NCI-H345 treated with DMSO at 0.1 percent for 48 hours (cell line): ENCODE results near the gene JAG2.
"Not testable (repeated sequence)": the region's sequence is repeated elsewhere in the genome, so short reads cannot be mapped to it uniquely, and the experiment has no call there.

Experiments
- DNase-seq: peaks from one replicate; lab custom pipeline; 2025; ENCODE audit not compliant: unreplicated experiment; lab: John Stamatoyannopoulos, UW

JAG2 gene

DNA sequence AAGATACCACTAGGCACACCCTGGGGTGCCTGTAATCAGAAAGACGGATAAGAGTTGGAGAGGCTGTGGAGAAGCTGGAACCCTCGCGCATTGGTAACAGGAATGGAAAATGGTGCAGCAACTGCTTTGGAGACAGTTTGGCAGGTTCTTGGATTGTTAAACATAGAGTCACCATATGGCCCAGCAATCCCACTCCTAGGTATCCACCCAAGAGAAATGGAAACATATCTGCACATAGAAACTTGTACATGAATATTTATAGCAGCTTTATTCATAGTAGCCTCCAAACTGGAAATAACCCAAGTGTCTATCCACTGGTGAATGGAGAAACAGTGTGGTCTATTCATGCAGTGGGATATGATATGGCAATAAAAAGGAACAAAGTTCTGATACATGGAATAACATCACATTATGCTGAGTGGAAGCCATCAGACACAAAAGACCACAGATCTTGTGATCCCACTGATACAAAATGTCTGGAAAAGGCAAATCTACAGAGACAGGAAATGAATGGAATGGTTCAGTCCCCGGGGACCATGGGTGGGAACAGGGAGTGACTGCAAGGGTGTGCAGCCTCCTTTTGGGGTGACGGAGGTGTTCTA lies 45.4 kb downstream of the JAG2 start:
- DNase-seq: no peak

DNA sequence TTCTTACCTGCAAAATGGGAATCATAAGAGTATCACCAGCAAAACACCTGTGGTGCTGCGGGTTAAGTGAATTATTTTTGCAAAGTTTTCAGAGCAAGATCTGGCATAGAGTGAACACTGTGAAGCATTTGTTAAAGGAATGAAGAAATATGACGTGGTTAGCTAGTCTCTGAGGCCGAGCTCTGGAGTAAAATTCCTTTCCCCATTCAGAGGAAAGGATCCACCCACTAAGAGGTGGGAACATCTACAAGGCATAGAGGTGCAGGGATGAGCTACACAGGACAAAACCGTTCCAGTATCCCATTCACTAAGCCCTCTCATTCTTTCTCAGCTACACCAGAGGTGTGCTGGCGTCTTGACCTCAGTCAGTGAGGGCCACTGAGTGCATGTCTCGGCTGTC lies 48.5 kb downstream of the JAG2 start:
- DNase-seq: no peak

DNA sequence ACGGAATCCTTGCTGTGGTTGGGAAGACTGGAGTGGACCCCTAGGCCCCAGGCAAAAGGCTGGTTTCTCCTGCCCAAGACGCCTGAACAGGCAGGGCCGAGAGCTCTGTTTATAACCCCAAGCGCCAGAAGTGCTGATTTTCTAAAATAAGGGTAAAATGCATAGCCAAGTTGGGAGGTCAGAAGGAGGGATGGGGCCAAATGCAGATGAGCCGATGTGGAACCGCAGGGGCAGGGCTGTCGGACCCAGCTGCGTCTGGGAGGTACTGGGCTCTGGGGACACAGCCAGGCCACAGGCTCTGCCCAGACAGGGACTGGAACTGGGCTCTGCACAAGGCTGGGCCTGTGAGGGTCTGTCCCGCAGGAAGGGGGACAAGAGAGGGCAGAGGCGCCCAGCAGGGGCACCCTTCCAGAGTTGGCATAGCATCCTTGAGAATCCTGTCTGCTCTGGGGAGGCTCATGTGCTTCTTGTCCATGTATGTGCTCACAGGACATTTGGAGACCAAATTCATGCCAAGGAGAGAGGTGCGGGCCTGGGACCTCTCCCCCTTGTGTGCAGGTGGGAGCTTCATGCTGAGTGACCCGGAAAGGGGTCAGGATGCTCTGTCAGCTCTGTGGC lies 49.1 kb downstream of the JAG2 start:
- DNase-seq: no peak

DNA sequence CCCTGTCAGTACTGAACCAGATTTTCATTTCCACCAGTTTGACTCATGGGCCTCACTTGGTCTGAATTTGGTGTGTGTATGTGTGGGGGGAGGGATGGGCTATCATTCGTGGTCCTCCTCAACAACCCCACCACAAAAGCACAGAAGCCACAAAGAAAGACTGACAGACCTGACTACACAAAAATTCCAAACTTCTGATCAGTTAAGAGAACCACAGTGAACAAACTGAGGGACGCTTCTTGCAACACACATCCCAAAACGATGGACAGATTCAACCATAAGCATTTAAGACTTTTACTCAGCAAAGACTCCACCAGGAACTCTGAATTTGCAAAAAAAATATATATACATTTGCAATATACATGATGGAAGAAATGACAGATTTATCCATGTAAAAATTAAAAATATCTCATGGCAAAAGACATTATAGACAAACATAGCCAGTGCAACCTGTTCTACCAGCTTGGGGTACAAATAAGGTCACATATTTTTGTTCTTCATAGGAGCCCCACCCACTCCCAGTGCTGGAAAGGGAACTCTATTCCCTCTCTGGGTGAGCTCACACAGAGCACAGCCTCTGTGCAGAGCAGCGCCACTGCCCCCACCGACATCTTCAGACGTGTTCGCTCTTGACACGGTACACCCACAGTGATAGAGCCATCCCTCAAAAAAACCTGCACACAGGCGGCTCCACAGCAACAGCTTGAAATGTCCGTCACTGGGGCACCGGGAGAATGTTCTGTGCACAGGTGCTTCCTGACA lies 49.7 kb downstream of the JAG2 start:
- DNase-seq: no peak

DNA sequence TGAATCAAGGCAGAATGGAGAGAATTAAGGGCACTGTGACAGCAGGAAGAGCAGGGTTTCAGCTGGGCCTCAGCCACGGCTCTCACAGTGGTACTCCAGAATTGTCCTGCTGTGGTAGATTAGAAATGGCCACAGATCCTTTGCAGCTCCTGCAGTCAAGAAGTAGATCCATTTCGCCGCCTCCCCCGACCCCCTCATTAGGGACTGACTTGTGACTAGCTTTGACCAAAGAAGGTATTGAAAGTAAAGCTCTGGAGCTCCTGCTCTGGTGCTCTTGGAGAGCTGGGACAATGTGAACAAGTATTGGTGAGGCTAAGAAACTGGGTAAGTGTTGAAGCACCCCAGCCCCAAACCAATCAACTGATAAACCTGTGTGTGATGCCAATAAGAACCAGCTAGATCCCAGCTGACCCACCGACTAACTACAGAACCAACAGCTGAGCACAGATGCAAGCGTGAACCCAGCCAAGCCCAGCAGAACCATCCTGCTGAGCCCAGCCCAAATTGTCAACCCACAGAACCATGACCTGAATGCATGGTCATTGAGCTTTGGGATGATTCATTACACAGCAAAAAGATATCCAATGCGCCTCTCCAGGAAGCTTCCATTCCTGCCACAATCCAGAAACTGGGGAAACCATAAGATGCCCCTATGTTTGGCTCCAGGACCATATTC lies 50.7 kb downstream of the JAG2 start:
- DNase-seq: no peak

DNA sequence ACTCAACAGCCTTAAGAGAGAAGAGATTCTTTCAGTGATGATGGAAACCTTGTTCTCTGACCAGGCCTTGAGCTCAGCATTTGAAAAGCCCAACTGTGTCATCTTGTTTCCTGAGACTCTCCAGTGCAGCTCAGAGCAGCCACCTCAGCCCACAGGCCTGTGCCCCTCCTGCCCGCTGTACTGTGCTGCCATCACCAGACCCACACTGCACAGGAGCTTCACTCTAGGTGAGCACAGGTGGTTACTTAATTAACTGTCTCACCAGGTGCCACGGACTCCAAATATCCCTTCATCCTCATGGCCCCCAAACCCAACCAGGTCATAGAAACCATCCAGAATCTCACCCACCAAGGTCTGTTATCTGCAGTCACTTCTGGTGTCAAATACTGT lies 51.3 kb downstream of the JAG2 start:
- DNase-seq: no peak

DNA sequence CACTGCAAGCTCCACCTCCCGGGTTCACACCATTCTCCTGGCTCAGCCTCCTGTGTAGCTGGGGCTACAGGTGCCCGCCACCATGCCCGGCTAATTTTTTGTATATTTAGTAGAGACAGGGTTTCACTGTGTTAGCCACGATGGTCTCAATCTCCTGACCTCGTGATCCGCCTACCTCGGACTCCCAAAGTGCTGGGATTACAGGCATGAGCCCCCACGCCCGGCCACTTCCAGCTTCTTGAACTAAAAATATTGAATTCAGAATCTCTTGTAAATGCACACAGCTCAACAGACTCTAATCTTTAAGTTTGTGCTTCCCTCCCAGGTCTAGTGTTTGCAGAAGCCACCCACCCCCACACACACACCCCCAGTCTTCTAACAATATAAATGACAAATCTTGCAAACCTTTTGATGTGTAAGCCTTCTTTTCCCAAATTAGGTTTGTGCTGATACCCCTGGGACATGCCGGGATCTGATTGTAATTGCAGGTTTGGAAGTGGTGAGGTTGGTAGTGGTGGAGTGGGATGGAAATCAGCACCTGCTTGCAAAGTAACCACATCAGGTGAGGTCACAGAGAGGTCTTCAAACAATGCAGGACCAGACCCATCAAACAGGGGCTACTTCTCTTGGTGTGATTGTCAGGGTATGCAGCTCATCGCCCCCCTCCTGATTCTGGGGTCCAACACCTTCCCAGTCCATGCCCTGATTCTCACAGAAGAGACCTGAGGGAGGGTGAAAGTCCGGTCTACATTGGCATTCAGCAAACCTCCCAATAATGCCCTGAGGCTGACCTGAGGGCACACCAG lies 51.9 kb downstream of the JAG2 start:
- no peak for DNase-seq

DNA sequence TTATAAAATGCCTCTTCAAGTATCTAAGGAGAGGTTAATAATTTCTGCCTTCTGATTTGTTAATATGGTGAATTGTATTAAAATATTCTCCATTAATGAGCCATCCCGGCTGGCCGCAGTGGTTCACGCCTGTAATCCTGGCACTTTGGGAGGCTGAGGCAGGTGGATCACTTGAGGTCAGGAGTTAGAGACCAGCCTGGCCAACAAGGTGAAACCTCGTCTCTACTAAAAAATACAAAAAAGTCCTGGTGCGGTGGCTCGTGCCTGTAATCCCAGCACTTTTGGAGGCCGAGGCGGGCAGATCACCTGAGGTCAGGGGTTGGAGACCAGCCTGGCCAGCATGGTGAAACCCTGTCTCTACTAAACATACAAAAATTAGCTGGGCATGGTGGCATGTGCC lies 59.3 kb downstream of the JAG2 start:
- DNase-seq: not testable (repeated sequence)

DNA sequence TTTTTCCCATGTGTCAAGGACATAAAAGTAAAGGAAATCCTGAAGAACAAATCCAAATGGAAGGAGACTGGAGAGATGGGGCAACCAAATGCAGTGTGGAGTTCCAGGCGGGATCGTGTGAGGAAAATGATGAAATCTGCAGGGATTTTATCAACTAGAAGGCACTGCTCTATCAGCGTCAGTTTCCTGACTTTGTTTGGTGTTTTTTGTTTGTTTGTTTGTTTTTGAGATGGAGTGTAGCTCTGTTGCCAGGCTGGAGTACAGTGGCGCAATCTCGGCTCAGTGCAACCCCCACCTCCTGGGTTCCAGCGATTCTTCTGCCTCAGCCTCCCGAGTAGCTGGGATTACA lies 60.1 kb downstream of the JAG2 start:
- no peak for DNase-seq

DNA sequence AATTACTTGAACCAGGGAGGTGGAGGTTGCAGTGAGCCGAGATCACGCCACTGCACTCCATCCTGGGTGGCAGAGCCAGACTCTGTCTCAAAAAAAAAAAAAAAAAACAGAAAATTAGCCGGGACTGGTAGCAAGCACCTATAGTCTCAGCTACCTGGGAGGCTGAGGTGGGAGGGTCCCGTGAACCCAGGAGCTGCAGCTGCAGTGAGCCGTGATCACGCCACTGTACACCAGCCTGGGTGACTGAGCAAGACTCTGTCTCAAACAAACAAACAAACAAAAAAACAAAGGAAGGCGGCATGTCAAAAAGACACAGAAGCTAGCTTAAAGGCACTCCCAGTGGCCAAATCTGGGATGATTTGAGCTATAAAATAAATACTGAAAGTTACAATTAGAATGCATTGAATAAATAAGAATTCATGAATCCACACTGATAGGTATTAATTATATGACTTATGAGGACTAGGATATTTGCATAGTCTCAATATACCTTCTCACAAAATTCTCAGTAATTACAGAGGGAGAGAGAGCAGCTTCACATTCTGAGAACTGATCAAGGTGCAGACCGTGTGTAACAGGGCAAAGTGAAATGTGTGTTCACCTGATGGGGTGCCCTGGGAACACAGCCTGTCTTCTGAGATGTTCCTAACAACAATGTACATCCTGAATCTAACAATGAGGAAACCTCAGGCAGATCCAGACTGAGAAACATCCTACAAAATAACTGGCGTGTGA lies 60.6 kb downstream of the JAG2 start:
- no peak for DNase-seq

DNA sequence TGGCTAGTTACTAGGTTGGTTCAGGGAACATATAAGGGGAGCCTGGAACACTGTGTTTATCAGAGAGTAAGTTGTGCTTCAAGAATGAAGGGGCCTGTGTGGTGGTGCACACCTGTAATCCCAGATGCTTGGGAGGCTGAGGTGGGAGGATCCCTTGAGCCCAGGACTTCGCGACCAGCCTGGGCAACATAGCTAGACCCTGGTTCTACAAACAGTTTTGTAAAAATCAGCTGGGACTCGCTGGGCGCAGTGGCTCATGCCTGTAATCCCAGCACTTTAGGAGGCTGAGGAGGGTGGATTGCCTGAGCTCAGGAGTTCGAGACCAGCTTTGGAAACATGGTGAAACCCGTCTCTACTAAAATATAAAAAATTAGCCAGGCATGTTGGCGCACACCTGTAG lies 61.2 kb downstream of the JAG2 start:
- DNase-seq: no peak

DNA sequence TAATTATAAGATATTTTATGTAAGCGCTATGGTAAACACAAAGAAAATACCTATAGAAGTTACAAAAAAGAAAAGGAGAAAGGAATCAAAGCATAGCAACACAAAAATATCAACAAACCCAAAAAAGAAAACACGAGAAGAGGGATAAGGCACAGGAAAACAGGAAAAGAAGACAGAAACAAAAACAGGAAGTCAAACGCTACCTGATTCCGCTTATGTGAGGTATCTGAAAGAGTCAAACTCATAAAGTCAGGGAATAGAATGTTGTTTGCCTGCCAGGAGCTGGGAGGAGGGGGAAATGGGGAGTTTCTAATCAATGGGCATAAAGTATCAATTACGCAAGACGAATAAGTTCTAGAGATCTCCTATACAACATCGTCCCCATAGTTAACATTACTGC lies 63.4 kb downstream of the JAG2 start:
- no peak for DNase-seq

DNA sequence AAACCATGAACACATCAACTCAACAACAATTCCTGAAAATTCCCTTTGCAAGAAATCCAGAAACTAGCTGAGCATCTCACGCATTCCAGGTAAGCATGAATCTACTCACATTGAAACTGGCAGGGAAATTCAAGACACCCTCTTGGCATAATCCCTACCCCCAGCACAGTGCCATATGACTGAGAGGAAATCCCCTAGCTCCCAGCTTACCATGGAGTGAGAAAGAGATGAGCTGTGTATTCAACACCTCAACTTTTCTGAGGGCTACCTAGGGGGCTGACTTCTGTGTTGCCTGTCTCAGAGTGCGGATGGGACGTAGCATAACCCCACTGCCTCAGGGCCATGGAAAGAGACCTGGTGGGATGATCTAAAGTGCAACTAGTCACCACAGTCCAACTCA lies 65.7 kb downstream of the JAG2 start:
- no peak for DNase-seq

DNA sequence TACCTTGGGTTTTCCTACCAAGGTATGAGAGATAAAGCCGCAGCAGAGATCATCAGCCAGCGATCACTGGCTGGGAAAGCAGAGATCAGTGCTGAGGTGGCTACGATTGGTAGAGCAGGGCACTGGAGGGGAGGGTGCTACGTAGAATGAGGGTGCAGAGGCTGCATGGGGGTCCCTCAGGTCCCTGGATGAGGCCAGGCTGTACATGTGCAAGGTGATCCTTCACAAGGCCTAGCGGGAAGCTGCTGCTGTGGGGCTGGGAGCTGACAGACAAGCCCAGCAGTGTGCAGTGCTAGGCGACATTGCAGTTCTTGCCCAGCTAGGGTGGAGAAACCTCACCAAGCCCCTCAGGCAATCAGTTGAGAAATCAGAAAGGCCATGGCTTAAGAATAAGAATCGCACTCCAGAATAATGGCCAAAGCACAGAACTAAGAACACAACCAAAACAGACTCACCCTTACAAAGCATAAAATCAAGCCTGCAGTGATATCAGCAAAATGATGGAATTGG lies 66.2 kb downstream of the JAG2 start:
- DNase-seq: no peak

DNA sequence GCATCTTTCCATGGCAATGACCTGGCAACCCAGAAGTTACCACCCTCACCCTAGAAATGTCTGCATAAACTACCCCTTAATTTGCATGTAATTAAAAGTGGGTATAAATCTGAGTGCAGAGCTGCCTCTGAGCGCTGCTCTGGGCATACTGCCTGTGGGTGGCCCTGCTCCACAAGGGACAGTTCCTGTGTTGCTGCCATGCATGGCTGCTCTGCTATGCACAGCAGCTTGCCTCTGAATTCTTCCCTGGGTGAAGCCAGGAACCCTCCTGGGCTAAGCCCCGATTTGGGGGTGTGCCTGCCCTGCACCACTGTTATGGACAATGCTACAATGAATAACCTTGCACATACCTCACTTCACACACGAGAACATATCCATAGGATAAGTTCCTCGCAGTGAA lies 67.7 kb downstream of the JAG2 start:
- no peak for DNase-seq

DNA sequence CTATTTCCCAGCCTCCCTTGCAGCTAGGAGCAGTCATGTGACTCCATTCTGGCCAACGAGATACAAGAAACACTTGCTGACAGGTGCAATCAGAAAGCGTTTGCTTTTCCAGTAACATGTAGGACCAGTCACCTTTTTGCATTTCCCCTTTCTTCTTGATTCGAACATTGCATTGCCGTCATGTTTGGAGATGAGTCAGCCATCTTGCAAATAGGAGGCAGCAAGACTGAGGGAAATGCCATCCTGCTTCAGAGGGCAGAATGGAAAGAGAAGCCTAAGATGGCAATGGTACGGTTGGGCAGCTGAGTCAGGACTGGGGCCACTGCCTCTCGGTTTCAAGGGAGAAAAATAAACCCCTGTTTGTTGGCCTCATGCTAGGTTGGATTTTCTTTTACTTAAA lies 68.8 kb downstream of the JAG2 start:
- no peak for DNase-seq

DNA sequence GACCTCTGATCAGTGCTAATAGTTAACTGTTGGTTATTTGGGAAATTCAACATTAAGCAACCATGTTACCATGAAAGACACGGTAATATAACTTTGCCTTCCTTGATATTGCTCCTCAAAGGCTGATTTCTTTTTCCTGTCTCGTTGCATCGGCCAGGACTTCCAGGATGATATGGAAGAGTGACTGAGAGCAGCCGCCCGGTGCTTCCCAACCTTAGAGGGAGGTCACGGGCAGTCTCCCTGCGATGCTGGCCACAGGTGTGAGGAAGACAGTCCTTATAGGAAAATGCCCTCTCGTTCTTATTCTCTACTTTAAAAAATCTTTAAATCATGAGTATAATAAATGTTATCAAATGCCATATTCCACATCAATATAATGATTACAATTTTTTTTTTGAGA lies 70.3 kb downstream of the JAG2 start:
- no peak for DNase-seq

DNA sequence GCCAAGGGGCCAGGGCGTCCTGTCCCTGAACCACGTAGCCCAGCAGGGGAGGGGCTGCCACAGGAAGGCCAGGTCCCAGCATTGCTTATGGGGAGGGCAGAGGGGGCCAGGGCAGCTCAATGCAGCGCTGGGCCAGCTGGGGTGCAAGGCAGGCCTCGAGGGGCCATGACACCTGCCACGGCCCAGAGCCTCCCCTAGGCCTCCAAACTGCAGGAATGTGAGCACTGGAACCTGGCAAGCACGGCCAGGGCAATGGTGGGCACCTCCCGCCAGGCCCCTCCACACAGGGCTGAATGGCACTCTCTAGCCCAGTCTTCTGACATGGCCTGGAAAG lies 70.8 kb downstream of the JAG2 start:
- no peak for DNase-seq

DNA sequence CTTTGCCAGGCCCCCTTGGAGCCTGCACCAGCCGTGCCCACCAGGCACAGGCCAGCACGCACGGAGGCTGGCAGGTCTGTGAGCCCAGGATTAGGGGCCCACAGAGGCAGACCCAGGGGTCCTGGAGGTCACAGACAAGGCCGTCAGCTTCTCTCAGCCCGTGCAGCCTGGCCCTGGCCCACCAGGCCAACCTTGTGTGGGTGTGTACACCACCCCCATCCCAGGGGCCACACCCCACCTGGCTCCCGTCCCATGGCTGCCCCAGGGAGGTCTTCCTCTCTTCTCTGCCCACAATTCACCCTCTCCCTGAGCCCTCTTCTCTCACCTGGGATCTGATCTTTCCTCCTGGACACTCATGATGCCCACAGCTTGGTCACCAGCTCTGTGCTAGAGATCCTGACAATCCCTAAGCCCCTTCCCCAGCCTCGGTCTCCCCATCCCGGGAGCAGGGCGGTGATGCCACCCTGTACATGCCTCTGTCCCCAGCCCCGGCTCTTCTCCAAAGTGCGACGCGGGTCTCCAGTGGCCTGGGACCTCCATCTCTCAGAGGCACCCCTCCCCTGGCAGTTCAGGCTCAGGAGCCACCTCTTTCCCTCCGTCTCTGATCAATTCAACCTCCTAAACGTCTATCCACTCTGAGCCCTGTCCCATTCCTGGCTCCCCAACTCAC lies 72.2 kb downstream of the JAG2 start:
- DNase-seq: no peak

DNA sequence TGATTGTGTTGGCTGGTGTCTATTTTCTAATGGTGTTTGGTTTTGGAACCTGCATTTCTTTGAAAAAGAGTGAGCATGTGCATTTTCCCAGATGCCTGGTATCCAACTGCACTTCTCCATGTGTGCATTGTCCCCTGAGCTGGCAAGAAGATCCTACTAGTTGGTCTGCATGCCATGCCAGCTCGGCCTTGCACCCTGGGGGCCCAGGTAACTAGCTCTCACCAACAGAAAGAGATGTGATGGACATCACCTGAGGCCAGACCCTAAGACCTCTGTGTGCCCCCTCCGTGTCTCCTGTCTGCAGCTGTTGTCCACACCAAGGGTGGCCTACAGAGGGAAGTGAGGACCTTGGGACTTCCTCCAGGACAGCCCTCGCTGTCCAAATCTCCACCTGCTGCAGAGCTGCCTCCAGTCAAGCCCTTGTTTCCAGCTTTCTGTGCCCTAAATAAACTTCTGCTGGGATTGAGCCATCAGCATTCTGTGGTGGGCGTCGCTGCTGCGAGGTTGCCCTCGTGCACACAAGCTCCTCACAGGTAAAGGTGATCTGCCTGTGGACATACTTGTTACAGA lies 73.3 kb downstream of the JAG2 start:
- DNase-seq: no peak
